ENCODE results near the gene POPDC2.

The POPDC2 gene

GRCh38 chr3:119604878-119605277 is 55.5 kb downstream of the POPDC2 start:
- TF ChIP-seq TCF4 (CRISPR knock-in tag; IDR thresholded peaks at IDR 0.05; ENCODE audit: borderline replicate concordance) (no peak), CSRNP3 (CRISPR knock-in tag; IDR thresholded peaks at IDR 0.05) (no peak), CREB5 (CRISPR knock-in tag; IDR thresholded peaks at IDR 0.05; ENCODE audit: low read depth) (no peak), PATZ1 (CRISPR knock-in tag; IDR thresholded peaks at IDR 0.05; ENCODE audit: borderline replicate concordance) (no peak), ARNTL (CRISPR knock-in tag; IDR thresholded peaks at IDR 0.05; ENCODE audit: borderline replicate concordance, low read depth) (no peak), CSDC2 (CRISPR knock-in tag; IDR thresholded peaks at IDR 0.05) (no peak), SNAI2 (CRISPR knock-in tag; IDR thresholded peaks at IDR 0.05) (no peak), RARB (CRISPR knock-in tag; IDR thresholded peaks at IDR 0.05) (no peak), PPARA (CRISPR knock-in tag; IDR thresholded peaks at IDR 0.05; ENCODE audit: borderline replicate concordance) (no peak), ZFP30 (CRISPR knock-in tag; IDR thresholded peaks at IDR 0.05) (no peak), ZNF8 (CRISPR knock-in tag; IDR thresholded peaks at IDR 0.05) (no peak)
- ATAC-seq = peak; percentile 73

- ATAC-seq = no peak
- no peak for TF ChIP-seq TCF4 (CRISPR knock-in tag; IDR thresholded peaks at IDR 0.05; ENCODE audit: borderline replicate concordance)
- no peak for TF ChIP-seq ESRRG (CRISPR knock-in tag; IDR thresholded peaks at IDR 0.05)
- no peak for TF ChIP-seq PATZ1 (CRISPR knock-in tag; IDR thresholded peaks at IDR 0.05; ENCODE audit: borderline replicate concordance)
- TF ChIP-seq ARNTL (CRISPR knock-in tag; IDR thresholded peaks at IDR 0.05; ENCODE audit: borderline replicate concordance, low read depth) = no peak
- no peak for TF ChIP-seq CREB5 (CRISPR knock-in tag; IDR thresholded peaks at IDR 0.05; ENCODE audit: low read depth)
- TF ChIP-seq BACH2 (CRISPR knock-in tag; IDR thresholded peaks at IDR 0.05; ENCODE audit: borderline replicate concordance) = no peak
- no peak for TF ChIP-seq ZC3H10 (CRISPR knock-in tag; IDR thresholded peaks at IDR 0.05)
- TF ChIP-seq OSR1 (CRISPR knock-in tag; IDR thresholded peaks at IDR 0.05) = no peak
- TF ChIP-seq TSHZ2 (CRISPR knock-in tag; IDR thresholded peaks at IDR 0.05) = no peak
- TF ChIP-seq CSDC2 (CRISPR knock-in tag; IDR thresholded peaks at IDR 0.05) = no peak
- TF ChIP-seq ZNF8 (CRISPR knock-in tag; IDR thresholded peaks at IDR 0.05) = no peak
- no peak for TF ChIP-seq GLIS3 (CRISPR knock-in tag; IDR thresholded peaks at IDR 0.05)
- TF ChIP-seq RARB (CRISPR knock-in tag; IDR thresholded peaks at IDR 0.05) = no peak
- TF ChIP-seq SNAI2 (CRISPR knock-in tag; IDR thresholded peaks at IDR 0.05) = no peak
- TF ChIP-seq ISL1 (CRISPR knock-in tag; IDR thresholded peaks at IDR 0.05) = no peak
- no peak for TF ChIP-seq ZNF70 (CRISPR knock-in tag; IDR thresholded peaks at IDR 0.05)
Observed at GRCh38 chr3:119602676-119603075, 57.7 kb downstream of the POPDC2 start.

- no peak for ATAC-seq
- TF ChIP-seq SNAI2 (CRISPR knock-in tag; IDR thresholded peaks at IDR 0.05) (no peak), ZC3H10 (CRISPR knock-in tag; IDR thresholded peaks at IDR 0.05) (no peak), ZNF565 (CRISPR knock-in tag; conservative IDR thresholded peaks at IDR 0.05; ENCODE audit: low read depth) (no peak), TSHZ2 (CRISPR knock-in tag; IDR thresholded peaks at IDR 0.05) (no peak), ZNF70 (CRISPR knock-in tag; IDR thresholded peaks at IDR 0.05) (no peak), PPARA (CRISPR knock-in tag; IDR thresholded peaks at IDR 0.05; ENCODE audit: borderline replicate concordance) (no peak), CREB5 (CRISPR knock-in tag; IDR thresholded peaks at IDR 0.05; ENCODE audit: low read depth) (no peak), GLIS3 (CRISPR knock-in tag; IDR thresholded peaks at IDR 0.05) (no peak), RARB (CRISPR knock-in tag; IDR thresholded peaks at IDR 0.05) (no peak), ESRRG (CRISPR knock-in tag; IDR thresholded peaks at IDR 0.05) (no peak), TOX (CRISPR knock-in tag; IDR thresholded peaks at IDR 0.05; ENCODE audit: borderline replicate concordance) (no peak), TCF4 (CRISPR knock-in tag; IDR thresholded peaks at IDR 0.05; ENCODE audit: borderline replicate concordance) (no peak)
Observed at GRCh38 chr3:119601154-119601553, 59.2 kb downstream of the POPDC2 start.
